ENCODE data around the gene LTF. TPM values are rescaled to one million over a fixed set of nuclear protein-coding genes. Genes with fewer than 3 reads are reported as not detected.

LTF gene
- total and polyA plus RNA-seq, 9 of the 15 experiments (the other 6 are each of a cell fraction or from before 2014, with no cell fraction given) = 0.07 TPM; not detected in 8

DNA sequence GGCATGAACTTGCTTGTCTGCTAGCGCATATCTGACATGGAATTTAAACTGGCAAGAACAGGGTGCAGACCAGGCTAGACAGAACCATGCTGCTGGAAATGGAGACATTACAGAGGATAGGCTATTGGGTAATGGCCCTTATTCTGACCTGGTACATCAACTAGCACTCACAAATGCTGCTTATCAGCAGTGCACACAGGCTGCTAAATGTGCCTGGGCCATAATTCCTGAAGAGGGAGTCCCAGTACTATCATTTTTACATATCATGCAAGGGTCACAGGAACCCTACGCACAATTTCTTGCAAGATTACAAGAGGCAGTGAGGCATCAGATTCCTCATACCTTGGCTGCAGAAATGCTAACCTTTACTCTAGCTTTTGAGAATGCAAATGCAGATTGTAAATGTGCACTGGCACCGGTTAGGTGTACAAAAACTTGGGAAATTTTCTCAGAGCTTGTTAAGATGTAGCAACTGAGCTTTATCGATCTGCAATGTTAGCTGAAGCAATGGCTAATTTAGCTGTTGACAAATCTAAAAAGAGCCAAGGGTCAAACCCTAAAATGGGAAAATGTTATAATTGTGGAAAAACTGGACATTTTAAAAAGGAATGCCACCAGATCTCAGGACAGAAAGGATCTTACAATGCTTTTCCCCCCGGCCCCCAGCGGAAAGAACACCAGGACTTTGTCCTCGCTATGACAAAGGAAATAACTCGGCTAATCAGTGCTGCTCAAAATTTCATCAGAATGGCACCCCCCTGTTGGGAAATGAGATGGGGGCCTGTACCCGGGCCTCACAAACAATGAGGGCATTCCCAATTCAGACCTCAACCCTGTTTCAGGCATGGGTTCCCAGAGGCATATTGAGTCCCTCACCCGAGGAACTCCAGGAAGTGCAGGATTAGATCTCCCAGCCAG, 36.5 kb downstream of the LTF start:
- BruUV-seq (replicated peaks) = no TSS peak
- TF ChIP-seq CBFA2T3 (IDR thresholded peaks at IDR 0.05) (peak; percentile 85), SETDB1 (IDR thresholded peaks at IDR 0.05; ENCODE audit: low read length) (no peak), RAD21 (CRISPR knock-in tag; conservative IDR thresholded peaks at IDR 0.05 in 1 of 2, IDR thresholded peaks at IDR 0.05 in 1 of 2) (peak; percentile 74 to 88), CBFA2T2 (conservative IDR thresholded peaks at IDR 0.05) (peak; percentile 77), TEAD4 (IDR thresholded peaks at IDR 0.05; ENCODE audit: low read length) (peak; percentile 73), TEAD4 (CRISPR knock-in tag; IDR thresholded peaks at IDR 0.05; ENCODE audit: borderline replicate concordance) (no peak), PHF8 (IDR thresholded peaks at IDR 0.05; ENCODE audit: borderline replicate concordance, low read length) (no peak), BMI1 (IDR thresholded peaks at IDR 0.05; ENCODE audit: low read length) (no peak), ZNF766 (CRISPR knock-in tag; conservative IDR thresholded peaks at IDR 0.05) (no peak), ARID1B (IDR thresholded peaks at IDR 0.05) (peak; percentile 76), POLR2AphosphoS2 (IDR thresholded peaks at IDR 0.05; ENCODE audit: low read length) (no peak), TCF3 (CRISPR knock-in tag; IDR thresholded peaks at IDR 0.05) (peak; percentile 77), NFIC (IDR thresholded peaks at IDR 0.05) (peak; percentile 17; the same call in 1 of the 2 replicates), CREM (IDR thresholded peaks at IDR 0.05; ENCODE audit: low read depth) (peak; percentile 62)
- TF ChIP-seq, protein P1, sequence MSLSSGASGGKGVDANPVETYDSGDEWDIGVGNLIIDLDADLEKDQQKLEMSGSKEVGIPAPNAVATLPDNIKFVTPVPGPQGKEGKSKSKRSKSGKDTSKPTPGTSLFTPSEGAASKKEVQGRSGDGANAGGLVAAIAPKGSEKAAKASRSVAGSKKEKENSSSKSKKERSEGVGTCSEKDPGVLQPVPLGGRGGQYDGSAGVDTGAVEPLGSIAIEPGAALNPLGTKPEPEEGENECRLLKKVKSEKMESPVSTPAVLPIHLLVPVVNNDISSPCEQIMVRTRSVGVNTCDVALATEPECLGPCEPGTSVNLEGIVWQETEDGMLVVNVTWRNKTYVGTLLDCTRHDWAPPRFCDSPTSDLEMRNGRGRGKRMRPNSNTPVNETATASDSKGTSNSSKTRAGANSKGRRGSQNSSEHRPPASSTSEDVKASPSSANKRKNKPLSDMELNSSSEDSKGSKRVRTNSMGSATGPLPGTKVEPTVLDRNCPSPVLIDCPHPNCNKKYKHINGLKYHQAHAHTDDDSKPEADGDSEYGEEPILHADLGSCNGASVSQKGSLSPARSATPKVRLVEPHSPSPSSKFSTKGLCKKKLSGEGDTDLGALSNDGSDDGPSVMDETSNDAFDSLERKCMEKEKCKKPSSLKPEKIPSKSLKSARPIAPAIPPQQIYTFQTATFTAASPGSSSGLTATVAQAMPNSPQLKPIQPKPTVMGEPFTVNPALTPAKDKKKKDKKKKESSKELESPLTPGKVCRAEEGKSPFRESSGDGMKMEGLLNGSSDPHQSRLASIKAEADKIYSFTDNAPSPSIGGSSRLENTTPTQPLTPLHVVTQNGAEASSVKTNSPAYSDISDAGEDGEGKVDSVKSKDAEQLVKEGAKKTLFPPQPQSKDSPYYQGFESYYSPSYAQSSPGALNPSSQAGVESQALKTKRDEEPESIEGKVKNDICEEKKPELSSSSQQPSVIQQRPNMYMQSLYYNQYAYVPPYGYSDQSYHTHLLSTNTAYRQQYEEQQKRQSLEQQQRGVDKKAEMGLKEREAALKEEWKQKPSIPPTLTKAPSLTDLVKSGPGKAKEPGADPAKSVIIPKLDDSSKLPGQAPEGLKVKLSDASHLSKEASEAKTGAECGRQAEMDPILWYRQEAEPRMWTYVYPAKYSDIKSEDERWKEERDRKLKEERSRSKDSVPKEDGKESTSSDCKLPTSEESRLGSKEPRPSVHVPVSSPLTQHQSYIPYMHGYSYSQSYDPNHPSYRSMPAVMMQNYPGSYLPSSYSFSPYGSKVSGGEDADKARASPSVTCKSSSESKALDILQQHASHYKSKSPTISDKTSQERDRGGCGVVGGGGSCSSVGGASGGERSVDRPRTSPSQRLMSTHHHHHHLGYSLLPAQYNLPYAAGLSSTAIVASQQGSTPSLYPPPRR (CRISPR knock-in tag; IDR thresholded peaks at IDR 0.05; ENCODE audit: borderline replicate concordance) = no peak
- TF ChIP-seq, protein P2, sequence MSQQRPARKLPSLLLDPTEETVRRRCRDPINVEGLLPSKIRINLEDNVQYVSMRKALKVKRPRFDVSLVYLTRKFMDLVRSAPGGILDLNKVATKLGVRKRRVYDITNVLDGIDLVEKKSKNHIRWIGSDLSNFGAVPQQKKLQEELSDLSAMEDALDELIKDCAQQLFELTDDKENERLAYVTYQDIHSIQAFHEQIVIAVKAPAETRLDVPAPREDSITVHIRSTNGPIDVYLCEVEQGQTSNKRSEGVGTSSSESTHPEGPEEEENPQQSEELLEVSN (IDR thresholded peaks at IDR 0.05; ENCODE audit: borderline replicate concordance in 1 of 2, extremely low read depth in 1 of 2, insufficient read depth in 1 of 2, insufficient read length in 1 of 2, low read depth in 1 of 2, low read length in 1 of 2, poor library complexity in 1 of 2, severe bottlenecking in 1 of 2) = no peak

More for the DNA sequence above, 36.5 kb downstream of the LTF start:
- Histone ChIP-seq H3K4me1 (replicated peaks in 1 of 2; ENCODE audit: control insufficient read depth in 2 of 2, insufficient read depth in 2 of 2, low read length in 2 of 2) (peaks cover 3 to 16% of the 10 kb centered on the region in 2 experiments; a peak in 4 of 5 replicates), H3K27ac (ENCODE audit: extremely low read depth, low read depth, low read length) (no peak overlapping the region), H3K9me3 (replicated peaks; ENCODE audit: control insufficient read depth, insufficient read depth, low read depth, low read length) (0 out of 2 replicates have a peak, but pooled peaks cover 2% of the 10 kb centered on the region), H2AFZ (ENCODE audit: low read depth, low read length) (peak overlapping the region; percentile 3; the same call in 1 of the 2 replicates), H3K4me2 (ENCODE audit: insufficient read depth, low read length) (no peak overlapping the region; the same call in 1 of the 2 replicates), H3K9me1 (ENCODE audit: control insufficient read depth, insufficient read depth, low read length) (no peaks in the 10 kb centered on the region), H3K9ac (ENCODE audit: insufficient read depth in 1 of 2, low read depth in 2 of 2, low read length in 2 of 2) (no peak overlapping the region), H3K79me2 (ENCODE audit: control insufficient read depth, insufficient read depth, low read length) (no peaks in the 10 kb centered on the region), H3K36me3 (ENCODE audit: control insufficient read depth, insufficient read depth, low read length) (no peaks in the 10 kb centered on the region), H4K20me1 (replicated peaks; ENCODE audit: control insufficient read depth, insufficient read depth, low read length) (no peaks in the 10 kb centered on the region), H3K27me3 (ENCODE audit: control insufficient read depth in 2 of 2, insufficient read depth in 2 of 2, low read length in 2 of 2) (peaks cover 0 to 4% of the 10 kb centered on the region in 2 experiments; a peak in 2 of 5 replicates), H3K4me3 (no peak overlapping the region)
- intact Hi-C loops (cut with micrococcal nuclease) (loop anchor here (1.0 to 5.0 kb wide), 8 partner anchors 33 to 351 kb away; partner anchors contain the start of gene CCR5), in situ Hi-C loops (cut with MboI) (no loop called here)
- DNase-seq (ENCODE audit: extremely low read depth in 1 of 4, low spot score in 3 of 4) (peak in 2 of 4 experiments; percentile 57 to 78), ATAC-seq (peak; percentile 96), FAIRE-seq (peak; percentile 86)
- ChIA-PET CTCF (ENCODE audit: low intra/inter-chr PET ratio) (interaction anchor here (0.6 to 2.0 kb wide), 7 partner anchors 51 to 467 kb away, joined by 3 to 9 read pairs (median 4); no protein-coding TSS in a partner anchor), POLR2A (no interaction called here)
- 26% methylated on average over 10 of the region's 10 CpGs for WGBS (ENCODE audit: insufficient coverage, low coverage, missing lambda C conversion rate)

Measured in K562 (cell line).